ENCODE measurements around the gene FBXO17. TPM values are rescaled to one million over a fixed set of nuclear protein-coding genes. Genes with fewer than 3 reads are reported as not detected.
"Not testable (repeated sequence)": the region's sequence is repeated elsewhere in the genome, so short reads cannot be mapped to it uniquely, and the experiment has no call there.

Gene FBXO17
- total and polyA plus RNA-seq, 5 donors from 2014 or later, result 0.14 to 0.30 TPM; not detected in 3

DNA sequence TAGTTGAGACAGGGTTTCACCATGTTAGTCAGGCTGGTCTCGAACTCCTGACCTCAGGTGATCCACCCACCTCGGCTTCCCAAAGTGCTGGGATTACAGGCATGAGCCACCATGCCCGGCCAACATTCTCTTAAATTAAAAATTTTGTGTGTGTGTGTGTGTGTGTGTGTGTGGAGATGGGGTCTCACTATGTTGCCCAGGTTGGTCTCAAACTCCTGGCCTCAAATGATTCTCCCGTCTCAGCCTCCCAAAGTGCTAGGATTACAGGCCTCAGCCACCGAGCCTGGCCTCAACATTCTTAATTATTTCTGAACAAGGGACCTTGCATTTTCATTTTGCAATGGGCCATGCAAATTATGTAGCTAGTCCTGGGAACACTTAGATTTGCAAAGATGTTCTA, 9.4 kb downstream of the FBXO17 start:
- H3K4me3 Mint-ChIP-seq; H3K9me3 ChIP-seq (ENCODE audit: control insufficient read depth in 2 of 2, low read length in 2 of 2); H3K27me3 ChIP-seq (ENCODE audit: control insufficient read depth, insufficient read depth, low read length); H3K4me3 ChIP-seq (ENCODE audit: low read depth, low read length); H3K36me3 ChIP-seq (ENCODE audit: control insufficient read depth, insufficient read depth, low read length); ATAC-seq (ENCODE audit: low read depth in 2 of 2); H3K4me1 Mint-ChIP-seq; DNase-seq; H3K27ac ChIP-seq (ENCODE audit: insufficient read depth, low read length, poor library complexity, severe bottlenecking); H3K4me1 ChIP-seq (ENCODE audit: control insufficient read depth, insufficient read depth, low read length, poor library complexity, severe bottlenecking); H3K36me3 Mint-ChIP-seq; H3K9me3 Mint-ChIP-seq: not testable (repeated sequence)
- Mint-ChIP-seq H3K27ac (peak overlapping the region in 1 of 3 donors; percentile 49), H3K27me3 (peaks cover 14% of the 10 kb centered on the region)

DNA sequence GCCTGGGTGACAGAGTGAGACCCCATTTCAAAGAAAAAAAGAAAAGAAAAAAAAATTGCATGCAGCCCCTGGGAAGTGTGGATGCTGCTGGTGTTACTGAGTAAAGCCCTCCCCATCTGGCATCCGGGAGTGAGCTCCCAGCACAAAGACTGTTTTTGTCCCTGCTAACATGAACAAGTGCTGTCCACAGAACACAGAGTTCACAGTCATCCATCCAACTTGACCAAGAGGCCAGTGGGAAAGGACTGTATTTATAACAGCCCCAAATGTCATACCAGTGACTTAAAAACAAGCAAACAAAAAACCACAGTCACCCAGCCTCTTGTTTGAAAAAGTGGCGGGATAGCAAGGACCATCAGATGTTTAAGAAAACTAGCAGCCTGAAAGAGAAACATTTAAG, 10.8 kb downstream of the FBXO17 start:
- Mint-ChIP-seq H3K4me1 (peaks cover 0 to 4% (median 3%) of the 10 kb centered on the region in 4 donors), H3K27me3 (peaks cover 17% of the 10 kb centered on the region), H3K9me3 (peaks cover 0 to 2% (median 0%) of the 10 kb centered on the region in 7 donors), H3K36me3 (no peaks in the 10 kb centered on the region), H3K27ac (no peak overlapping the region), H3K4me3 (no peak overlapping the region)
- Histone ChIP-seq H3K4me1 (ENCODE audit: control insufficient read depth, insufficient read depth, low read length, poor library complexity, severe bottlenecking) (no peaks in the 10 kb centered on the region), H3K27ac (ENCODE audit: insufficient read depth, low read length, poor library complexity, severe bottlenecking) (no peak overlapping the region), H3K4me3 (ENCODE audit: low read depth, low read length) (no peak overlapping the region), H3K27me3 (ENCODE audit: control insufficient read depth, insufficient read depth, low read length) (peaks cover 2% of the 10 kb centered on the region), H3K9me3 (ENCODE audit: control insufficient read depth in 2 of 2, low read length in 2 of 2) (no peaks in the 10 kb centered on the region), H3K36me3 (ENCODE audit: control insufficient read depth, insufficient read depth, low read length) (no peaks in the 10 kb centered on the region)
- no peak for ATAC-seq (ENCODE audit: low read depth in 2 of 2)
- no peak for DNase-seq

DNA sequence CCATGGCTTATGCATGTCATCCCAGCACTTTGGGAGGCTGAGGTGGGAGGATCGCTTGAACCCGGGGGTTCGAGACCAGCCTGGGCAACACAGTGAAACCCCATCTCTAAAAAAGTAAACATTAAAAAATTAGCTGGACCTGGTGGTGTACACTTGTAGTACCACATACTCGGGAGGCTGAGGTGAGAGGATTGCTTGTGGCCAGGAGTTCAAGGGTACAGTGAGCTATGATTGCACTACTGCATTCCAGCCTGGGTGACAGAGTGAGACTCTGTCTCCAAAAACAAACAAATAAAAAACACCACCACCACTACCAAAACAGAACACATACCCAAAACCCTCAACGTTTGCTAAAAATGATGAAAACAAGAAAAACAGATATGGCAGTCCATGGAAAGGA, 15.9 kb downstream of the FBXO17 start:
- DNase-seq (no peak), ATAC-seq (ENCODE audit: low read depth in 2 of 2) (no peak)
- Histone ChIP-seq H3K36me3 (ENCODE audit: control insufficient read depth, insufficient read depth, low read length) (no peaks in the 10 kb centered on the region), H3K4me1 (ENCODE audit: control insufficient read depth, insufficient read depth, low read length, poor library complexity, severe bottlenecking) (no peaks in the 10 kb centered on the region), H3K27ac (ENCODE audit: insufficient read depth, low read length, poor library complexity, severe bottlenecking) (no peak overlapping the region), H3K27me3 (ENCODE audit: control insufficient read depth, insufficient read depth, low read length) (no peaks in the 10 kb centered on the region), H3K4me3 (ENCODE audit: low read depth, low read length) (no peak overlapping the region), H3K9me3 (ENCODE audit: control insufficient read depth in 2 of 2, low read length in 2 of 2) (no peaks in the 10 kb centered on the region)
- H3K4me3 Mint-ChIP-seq, result no peak overlapping the region
- no peak overlapping the region for H3K27ac Mint-ChIP-seq
- H3K27me3 Mint-ChIP-seq, result peaks cover 23% of the 10 kb centered on the region
- H3K4me1 Mint-ChIP-seq, result peaks cover 0 to 4% (median 3%) of the 10 kb centered on the region in 4 donors
- H3K9me3 Mint-ChIP-seq, result no peaks in the 10 kb centered on the region
- H3K36me3 Mint-ChIP-seq, result no peaks in the 10 kb centered on the region

DNA sequence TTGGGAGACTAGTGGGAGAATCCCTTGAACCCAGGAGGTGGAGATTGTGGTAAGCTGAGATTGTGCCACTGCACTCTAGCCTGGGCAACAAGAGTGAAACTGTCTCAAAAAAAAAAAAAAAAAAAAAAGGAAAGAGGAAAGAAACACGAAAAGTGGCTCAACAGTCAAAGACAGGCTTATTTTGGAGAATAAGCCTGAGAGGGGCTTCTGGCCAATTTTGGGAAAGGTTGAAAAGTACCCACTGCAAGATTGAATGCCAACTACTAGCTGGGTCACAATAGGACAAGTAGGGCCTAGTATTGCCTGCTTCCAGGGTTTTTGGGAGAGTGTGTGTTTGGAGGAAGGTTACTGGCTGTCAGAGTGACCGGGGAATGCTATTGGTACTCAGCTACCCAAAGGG, 17.2 kb downstream of the FBXO17 start:
- Mint-ChIP-seq H3K27me3 (peaks cover 26% of the 10 kb centered on the region), H3K36me3 (no peaks in the 10 kb centered on the region)
- no peak for DNase-seq

DNA sequence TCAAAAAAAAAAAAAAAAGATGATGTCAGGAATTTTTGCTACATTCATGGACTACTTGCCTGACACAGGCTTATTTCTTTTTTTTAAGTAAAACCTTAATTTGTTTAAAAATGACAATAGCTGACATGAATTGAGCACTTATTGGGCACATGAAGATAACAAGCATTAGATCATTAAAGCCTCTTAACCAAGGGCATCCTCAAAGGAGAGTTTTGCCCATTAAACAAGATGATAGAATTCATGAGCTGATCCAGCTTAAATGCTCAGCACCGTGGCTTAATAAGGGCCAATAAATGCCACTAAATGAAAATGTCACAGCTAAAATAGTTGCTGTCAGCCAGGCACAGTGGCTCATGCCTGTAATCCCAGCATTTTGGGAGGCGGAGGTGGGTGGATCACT, 19.3 kb downstream of the FBXO17 start:
- no peaks in the 10 kb centered on the region for H3K4me1 ChIP-seq (ENCODE audit: control insufficient read depth, insufficient read depth, low read length, poor library complexity, severe bottlenecking)
- Mint-ChIP-seq H3K27ac (no peak overlapping the region), H3K27me3 (peaks cover 28% of the 10 kb centered on the region), H3K9me3 (peaks cover 0 to 2% (median 0%) of the 10 kb centered on the region in 7 donors), H3K4me3 (no peak overlapping the region), H3K36me3 (peaks cover 3% of the 10 kb centered on the region), H3K4me1 (peaks cover 0 to 8% (median 5%) of the 10 kb centered on the region in 4 donors)
- no peak overlapping the region for H3K4me3 ChIP-seq (ENCODE audit: low read depth, low read length)
- H3K27me3 ChIP-seq (ENCODE audit: control insufficient read depth, insufficient read depth, low read length), result peaks cover 3% of the 10 kb centered on the region
- H3K36me3 ChIP-seq (ENCODE audit: control insufficient read depth, insufficient read depth, low read length), result no peaks in the 10 kb centered on the region
- no peak overlapping the region for H3K27ac ChIP-seq (ENCODE audit: insufficient read depth, low read length, poor library complexity, severe bottlenecking)
- DNase-seq, result no peak
- no peak for ATAC-seq (ENCODE audit: low read depth in 2 of 2)
- H3K9me3 ChIP-seq (ENCODE audit: control insufficient read depth in 2 of 2, low read length in 2 of 2), result no peaks in the 10 kb centered on the region

More for the DNA sequence above, 17.2 kb downstream of the FBXO17 start:
- Histone ChIP-seq H3K4me1 (ENCODE audit: control insufficient read depth, insufficient read depth, low read length, poor library complexity, severe bottlenecking) (no peaks in the 10 kb centered on the region), H3K36me3 (ENCODE audit: control insufficient read depth, insufficient read depth, low read length) (no peaks in the 10 kb centered on the region), H3K27ac (ENCODE audit: insufficient read depth, low read length, poor library complexity, severe bottlenecking) (no peak overlapping the region), H3K9me3 (ENCODE audit: control insufficient read depth in 2 of 2, low read length in 2 of 2) (no peaks in the 10 kb centered on the region), H3K27me3 (ENCODE audit: control insufficient read depth, insufficient read depth, low read length) (no peaks in the 10 kb centered on the region), H3K4me3 (ENCODE audit: low read depth, low read length) (no peak overlapping the region)
- Mint-ChIP-seq H3K4me3 (no peak overlapping the region), H3K9me3 (no peaks in the 10 kb centered on the region), H3K27ac (no peak overlapping the region), H3K4me1 (peaks cover 0 to 4% (median 3%) of the 10 kb centered on the region in 4 donors)
- no peak for ATAC-seq (ENCODE audit: low read depth in 2 of 2)

DNA sequence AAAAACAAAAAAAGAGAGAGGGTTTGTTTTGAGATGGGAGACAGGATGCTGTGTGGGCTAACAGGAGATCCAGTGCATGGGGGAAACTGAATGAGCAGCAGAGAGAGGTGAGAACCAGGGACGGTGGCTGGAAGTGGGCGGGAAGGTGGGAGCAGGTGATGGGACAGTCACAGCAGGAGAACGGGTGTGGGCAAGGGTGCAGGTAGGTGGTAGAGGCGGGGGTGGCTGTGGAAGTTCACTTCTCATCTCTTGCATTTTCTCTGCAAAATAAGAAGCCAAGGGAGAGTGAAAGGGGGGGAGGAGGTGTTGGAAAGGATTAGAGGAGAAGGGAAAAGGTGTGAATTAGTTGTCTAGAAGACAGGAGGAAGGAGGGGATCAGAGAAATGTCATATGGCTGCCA, 21.9 kb downstream of the FBXO17 start:
- no peak for DNase-seq
- Histone ChIP-seq H3K4me1 (ENCODE audit: control insufficient read depth, insufficient read depth, low read length, poor library complexity, severe bottlenecking) (peaks cover 11% of the 10 kb centered on the region), H3K9me3 (ENCODE audit: control insufficient read depth in 2 of 2, low read length in 2 of 2) (no peaks in the 10 kb centered on the region), H3K4me3 (ENCODE audit: low read depth, low read length) (no peak overlapping the region), H3K27ac (ENCODE audit: insufficient read depth, low read length, poor library complexity, severe bottlenecking) (no peak overlapping the region), H3K36me3 (ENCODE audit: control insufficient read depth, insufficient read depth, low read length) (no peaks in the 10 kb centered on the region), H3K27me3 (ENCODE audit: control insufficient read depth, insufficient read depth, low read length) (peaks cover 3% of the 10 kb centered on the region)
- ATAC-seq (ENCODE audit: low read depth in 2 of 2), result no peak
- H3K36me3 Mint-ChIP-seq, result peaks cover 3% of the 10 kb centered on the region
- H3K9me3 Mint-ChIP-seq, result peaks cover 0 to 2% (median 0%) of the 10 kb centered on the region in 7 donors
- peaks cover 26% of the 10 kb centered on the region for H3K27me3 Mint-ChIP-seq
- peaks cover 0 to 16% (median 9%) of the 10 kb centered on the region in 4 donors for H3K4me1 Mint-ChIP-seq
- peak overlapping the region in 1 of 3 donors; percentile 86 for H3K27ac Mint-ChIP-seq
- H3K4me3 Mint-ChIP-seq, result no peak overlapping the region

DNA sequence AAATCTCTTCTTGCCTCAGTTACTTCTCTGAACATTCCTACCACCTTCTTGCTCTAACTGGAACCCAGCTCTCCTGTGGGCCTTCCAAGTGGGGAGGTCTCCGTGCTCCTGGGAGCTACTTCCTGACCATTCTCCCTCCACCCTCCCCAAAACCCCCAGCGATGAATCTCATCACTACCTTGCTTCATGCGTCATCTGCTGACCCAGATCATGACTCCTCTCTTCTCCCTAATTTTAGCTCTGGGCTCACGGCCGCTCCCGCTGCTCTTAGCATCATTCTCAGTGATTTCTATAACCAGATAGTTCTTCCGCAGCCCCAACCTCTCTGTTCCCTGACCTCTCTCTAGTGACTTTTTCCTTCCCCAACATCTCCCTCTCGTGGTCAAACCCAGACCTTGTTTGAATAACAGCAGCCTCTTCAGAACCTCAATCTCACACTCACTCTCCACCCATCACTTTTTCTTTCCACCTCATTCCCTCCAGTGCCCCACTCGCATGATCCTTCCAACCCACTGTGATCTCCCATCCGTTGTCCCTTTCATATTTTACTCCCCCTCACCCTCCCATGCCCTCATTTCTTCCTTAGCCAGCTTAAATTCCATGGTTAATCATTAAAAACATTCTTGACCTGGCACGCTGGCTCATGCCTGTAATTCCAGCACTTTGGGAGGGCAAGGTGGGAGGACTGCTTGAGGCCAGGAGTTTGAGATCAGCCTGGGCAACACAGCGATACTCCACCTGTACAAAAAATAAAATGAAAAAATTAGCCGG, 23.0 kb downstream of the FBXO17 start:
- Mint-ChIP-seq H3K4me1 (peaks cover 0 to 16% (median 9%) of the 10 kb centered on the region in 4 donors), H3K27ac (peak overlapping the region in 1 of 3 donors; percentile 24), H3K4me3 (peak overlapping the region in 2 of 4 donors; percentile 8 to 54), H3K27me3 (peaks cover 26% of the 10 kb centered on the region), H3K9me3 (peaks cover 0 to 2% (median 0%) of the 10 kb centered on the region in 7 donors), H3K36me3 (peaks cover 3% of the 10 kb centered on the region)
- peaks cover 11% of the 10 kb centered on the region for H3K4me1 ChIP-seq (ENCODE audit: control insufficient read depth, insufficient read depth, low read length, poor library complexity, severe bottlenecking)
- peaks cover 3% of the 10 kb centered on the region for H3K27me3 ChIP-seq (ENCODE audit: control insufficient read depth, insufficient read depth, low read length)
- no peaks in the 10 kb centered on the region for H3K36me3 ChIP-seq (ENCODE audit: control insufficient read depth, insufficient read depth, low read length)
- no peak overlapping the region for H3K4me3 ChIP-seq (ENCODE audit: low read depth, low read length)
- DNase-seq, result peak in 2 of 3 donors; percentile 39 to 68
- no peak for ATAC-seq (ENCODE audit: low read depth in 2 of 2)
- no peak overlapping the region for H3K27ac ChIP-seq (ENCODE audit: insufficient read depth, low read length, poor library complexity, severe bottlenecking)
- no peaks in the 10 kb centered on the region for H3K9me3 ChIP-seq (ENCODE audit: control insufficient read depth in 2 of 2, low read length in 2 of 2)

DNA sequence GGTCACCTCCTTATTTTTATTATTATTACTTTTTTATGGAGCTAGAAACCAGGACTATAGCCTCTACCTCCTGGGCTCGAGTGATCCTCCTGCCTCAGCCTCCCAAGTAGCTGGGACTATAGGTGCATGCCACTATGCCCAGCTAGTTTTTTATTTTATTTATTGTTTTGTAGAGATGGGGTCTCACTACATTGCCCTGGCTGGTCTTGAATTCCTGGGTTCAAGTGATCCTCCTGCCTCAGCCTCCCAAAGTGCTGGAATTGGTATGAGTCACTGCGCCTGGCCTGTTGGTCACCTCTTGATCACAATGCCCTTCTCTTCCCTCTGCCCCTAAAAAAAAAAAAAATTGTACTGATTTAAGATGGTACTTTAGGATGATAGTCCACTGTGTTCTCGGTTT, 24.4 kb downstream of the FBXO17 start:
- Histone ChIP-seq H3K27me3 (ENCODE audit: control insufficient read depth, insufficient read depth, low read length) (peaks cover 3% of the 10 kb centered on the region), H3K9me3 (ENCODE audit: control insufficient read depth in 2 of 2, low read length in 2 of 2) (no peaks in the 10 kb centered on the region), H3K4me3 (ENCODE audit: low read depth, low read length) (no peak overlapping the region), H3K36me3 (ENCODE audit: control insufficient read depth, insufficient read depth, low read length) (no peaks in the 10 kb centered on the region), H3K4me1 (ENCODE audit: control insufficient read depth, insufficient read depth, low read length, poor library complexity, severe bottlenecking) (peaks cover 11% of the 10 kb centered on the region), H3K27ac (ENCODE audit: insufficient read depth, low read length, poor library complexity, severe bottlenecking) (no peak overlapping the region)
- ATAC-seq (ENCODE audit: low read depth in 2 of 2), result no peak
- Mint-ChIP-seq H3K36me3 (peaks cover 3% of the 10 kb centered on the region), H3K27ac (no peak overlapping the region), H3K27me3 (peaks cover 26% of the 10 kb centered on the region), H3K4me3 (no peak overlapping the region), H3K4me1 (peaks cover 0 to 16% (median 9%) of the 10 kb centered on the region in 4 donors), H3K9me3 (peaks cover 0 to 2% (median 0%) of the 10 kb centered on the region in 7 donors)
- DNase-seq, result no peak

Measured in CD4-positive, CD25-positive, alpha-beta regulatory T cell (primary cell).